DMS53 treated with DMSO at 0.1 percent for 48 hours (cell line): ENCODE data around the gene TRMT61A.
"Not testable (repeated sequence)": the region's sequence is repeated elsewhere in the genome, so short reads cannot be mapped to it uniquely, and the experiment has no call there.

ENCODE experiments used
- DNase-seq: peaks from one replicate; lab custom pipeline; 2025; ENCODE audit not compliant: unreplicated experiment; lab: John Stamatoyannopoulos, UW

TRMT61A gene

DNA sequence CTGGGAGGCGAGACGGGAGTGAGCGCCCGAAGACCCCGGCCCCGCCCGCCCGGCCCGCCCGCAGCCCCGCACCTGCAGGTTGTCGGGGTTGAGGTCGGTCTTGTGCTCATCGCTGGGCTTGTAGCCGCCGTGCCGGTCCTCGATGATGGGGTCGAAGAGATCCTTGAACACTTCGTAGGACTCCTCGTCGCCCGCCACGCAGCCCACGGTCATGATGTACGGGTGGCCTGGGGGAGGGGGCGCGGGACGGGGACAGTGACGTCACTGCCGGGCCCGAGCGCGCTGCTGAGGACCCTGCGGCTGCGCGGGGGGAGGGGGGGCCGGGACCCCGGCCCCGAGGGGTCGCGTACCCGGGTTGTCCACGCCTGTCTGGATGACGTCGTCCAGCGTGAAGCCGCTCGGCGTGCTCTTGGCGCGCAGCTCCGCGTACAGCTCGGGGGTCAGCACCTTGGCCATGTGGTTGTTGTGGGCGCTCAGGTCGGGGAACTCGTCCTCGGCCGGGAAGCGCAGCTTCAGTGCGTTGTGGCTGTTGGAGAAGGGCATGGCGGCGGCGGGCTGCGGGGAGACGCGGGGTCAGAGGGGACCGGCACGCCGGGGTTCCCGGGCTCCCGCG, 6.9 kb upstream of the TRMT61A start:
- DNase-seq, result no peak

DNA sequence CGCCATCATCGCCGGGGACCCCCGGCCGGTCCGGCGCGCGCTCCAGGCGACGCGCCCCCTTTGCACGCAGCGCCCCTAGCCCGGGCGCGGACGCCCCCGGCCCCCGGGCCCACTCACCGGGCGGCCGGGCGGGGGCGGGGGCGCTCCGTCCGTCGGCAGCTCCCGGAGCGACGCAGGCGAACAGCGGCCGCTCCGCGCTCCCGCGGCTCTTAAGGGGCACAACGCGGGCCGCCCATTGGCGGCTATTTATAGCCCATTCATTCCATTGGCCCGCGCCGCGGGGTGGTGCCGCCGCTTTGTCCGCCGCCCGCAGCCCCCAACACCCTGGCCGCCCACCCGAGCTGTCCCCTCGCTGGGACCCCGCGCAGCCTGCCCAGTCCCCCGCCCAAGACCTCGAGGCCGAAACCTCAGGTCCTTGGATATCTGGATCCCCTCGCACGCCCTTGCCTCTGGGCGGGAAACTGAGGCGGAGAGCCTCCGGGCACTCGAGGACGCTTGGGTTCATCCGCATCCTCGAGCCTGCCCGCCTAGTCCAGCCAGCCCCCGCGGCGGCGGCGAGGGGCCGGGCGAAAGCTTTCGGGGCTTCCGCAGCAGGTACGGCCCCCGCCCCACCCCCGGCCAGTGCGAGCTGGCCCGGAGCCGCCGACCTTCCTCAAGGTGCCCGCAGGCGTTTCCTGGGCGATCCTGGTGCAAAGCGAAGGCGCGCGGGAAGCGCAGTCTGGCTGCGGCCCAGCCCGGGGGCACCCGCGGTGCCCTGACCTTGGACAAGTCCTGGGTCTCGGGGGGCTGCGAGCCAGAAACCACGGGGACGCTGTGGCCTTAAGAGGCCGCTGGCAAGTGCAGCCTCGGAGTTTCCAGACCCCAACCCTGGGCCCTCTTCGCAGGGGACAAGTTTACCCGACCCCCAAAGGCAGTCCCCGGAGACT, 6.1 kb upstream of the TRMT61A start, which contains the start of gene CKB:
TSS of gene CKB (minus strand) at position 182 of the 926 bp plus-strand sequence. CDS start 337 bp downstream, outside the sequence.
- DNase-seq, result peak; percentile 3

GRCh38 chr14:103523575-103523954, 5.4 kb upstream of the TRMT61A start:
- DNase-seq, result no peak

GRCh38 chr14:103524002-103524935, 4.7 kb upstream of the TRMT61A start:
- no peak for DNase-seq

- DNase-seq, result not testable (repeated sequence)
Observed at GRCh38 chr14:103525430-103526246, 3.4 kb upstream of the TRMT61A start.

- DNase-seq, result no peak
Observed at GRCh38 chr14:103526247-103526913, 2.6 kb upstream of the TRMT61A start.

DNA sequence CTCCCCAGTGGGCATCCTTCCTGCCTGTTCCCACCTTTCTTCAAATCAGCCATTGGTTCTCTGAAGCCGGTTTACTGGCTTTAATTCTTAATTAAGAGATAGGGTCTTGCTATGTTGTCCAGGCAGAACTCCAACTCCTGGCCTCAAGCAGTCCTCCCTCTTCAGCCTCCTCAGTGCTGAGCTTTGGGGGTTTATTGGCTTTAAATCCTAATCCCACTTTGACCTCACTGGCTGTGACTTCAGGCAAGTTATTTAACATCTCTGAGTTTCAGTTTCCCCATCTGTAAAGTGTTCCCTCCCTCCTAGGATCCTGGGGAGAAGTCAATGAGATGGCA, 2.1 kb upstream of the TRMT61A start:
- no peak for DNase-seq

GRCh38 chr14:103527408-103528145, 1.4 kb upstream of the TRMT61A start:
- no peak for DNase-seq

GRCh38 chr14:103528146-103528586, 830 bp upstream of the TRMT61A start:
- DNase-seq, result no peak

- DNase-seq, result no peak
Observed at GRCh38 chr14:103529383-103530365, 678 bp downstream of the TRMT61A start.

DNA sequence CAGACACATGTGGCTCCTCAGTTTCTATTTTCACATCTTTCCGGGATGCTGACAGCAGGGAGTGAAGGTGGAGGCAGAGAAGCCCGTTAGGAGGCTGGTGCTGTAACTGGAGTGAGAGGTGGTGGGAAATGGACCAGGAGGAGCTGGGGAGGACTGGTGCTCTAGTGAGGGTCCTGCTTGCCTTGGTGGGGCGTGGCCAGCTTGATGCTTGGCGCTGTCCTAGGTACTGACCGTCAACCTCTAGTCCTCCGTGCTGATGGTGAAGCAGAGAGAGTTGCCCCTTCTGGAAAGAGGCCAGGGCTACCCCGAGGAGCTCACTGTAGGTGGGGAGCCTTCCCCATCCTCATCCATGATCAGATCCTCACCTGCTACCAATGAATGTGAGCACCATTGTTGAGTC, 1.4 kb downstream of the TRMT61A start:
- DNase-seq, result no peak

- DNase-seq, result no peak
Observed at GRCh38 chr14:103530831-103531230, 1.8 kb downstream of the TRMT61A start.

- DNase-seq, result no peak
Observed at GRCh38 chr14:103531421-103532215, 2.6 kb downstream of the TRMT61A start.

DNA sequence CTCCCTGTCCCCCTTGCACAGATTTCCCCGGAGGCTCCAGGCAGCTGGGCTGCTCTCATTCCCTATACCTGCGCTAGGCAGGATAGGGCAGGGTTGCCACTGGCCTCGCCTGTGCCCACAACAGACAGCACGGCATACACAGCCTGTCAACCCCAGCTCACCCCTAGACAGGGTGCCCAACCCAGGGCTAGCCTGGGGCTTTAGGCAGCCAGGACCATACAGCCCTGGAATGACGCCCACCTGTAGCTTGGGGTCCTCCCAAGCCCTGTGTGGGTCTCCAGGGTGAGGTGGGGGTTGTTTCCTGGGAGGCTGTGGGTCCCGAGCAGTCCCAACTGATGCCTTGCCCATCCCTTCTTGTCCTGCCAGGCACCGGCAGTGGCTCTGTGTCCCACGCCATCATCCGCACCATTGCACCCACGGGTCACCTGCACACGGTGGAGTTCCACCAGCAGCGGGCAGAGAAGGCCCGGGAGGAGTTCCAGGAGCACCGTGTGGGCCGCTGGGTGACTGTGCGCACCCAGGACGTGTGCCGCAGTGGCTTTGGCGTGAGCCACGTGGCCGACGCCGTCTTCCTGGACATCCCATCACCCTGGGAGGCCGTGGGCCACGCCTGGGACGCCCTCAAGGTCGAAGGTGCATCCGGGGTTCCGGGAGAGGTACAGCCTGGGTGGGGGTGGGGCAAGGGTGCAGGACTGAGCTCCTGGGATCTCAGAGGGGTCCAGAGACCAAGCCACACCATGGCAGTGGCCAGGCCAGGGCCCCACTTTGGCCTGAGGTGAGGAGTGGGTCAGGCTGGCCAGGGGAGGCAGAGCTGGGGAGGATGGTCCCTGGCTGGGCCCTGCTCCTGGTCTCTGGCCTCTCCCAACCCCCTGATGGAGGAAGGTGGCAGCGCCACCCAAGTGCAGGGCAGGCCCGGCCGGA, 3.5 kb downstream of the TRMT61A start:
- no peak for DNase-seq

- no peak for DNase-seq
Observed at GRCh38 chr14:103533137-103533998, 4.4 kb downstream of the TRMT61A start.
